Hepatocyte (in vitro differentiated cells): ENCODE data around the gene KLB. TPM values are rescaled to one million over a fixed set of nuclear protein-coding genes. Genes with fewer than 3 reads are reported as not detected.

Experiments used
- DNase-seq: peaks from one replicate; pipeline ENCODE4 v3.0.0-alpha.2; 2016; ENCODE audit warnings: low spot score
- H2AFZ ChIP-seq: fragments of 200-600 bp; sonication (generic); 2 replicates; pipeline ENCODE4 v1.6.0; 2016; ENCODE audit warnings: antibody characterized with exemption, mild to moderate bottlenecking
- H3K27ac ChIP-seq: fragments of 200-600 bp; sonication (generic); 2 replicates; pipeline ENCODE4 v1.5.1; 2016; ENCODE audit warnings: mild to moderate bottlenecking
- H3K27me3 ChIP-seq: fragments of 200-600 bp; sonication (generic); 2 replicates; pipeline ENCODE4 v1.6.1; 2016
- H3K36me3 ChIP-seq: fragments of 200-600 bp; sonication (generic); replicated peaks from 2 replicates; pipeline ENCODE4 v1.5.1; 2016; ENCODE audit warnings: low read depth; ENCODE audit not compliant: insufficient read depth
- H3K4me1 ChIP-seq: fragments of 200-600 bp; sonication (generic); 2 replicates; pipeline ENCODE4 v1.5.1; 2016; ENCODE audit warnings: mild to moderate bottlenecking, moderate library complexity; ENCODE audit not compliant: insufficient read depth
- H3K4me2 ChIP-seq: fragments of 200-600 bp; sonication (generic); 2 replicates; pipeline ENCODE4 v1.6.0; 2016
- H3K4me3 ChIP-seq: fragments of 200-600 bp; sonication (generic); 2 replicates; pipeline ENCODE4 v1.5.1; 2016; ENCODE audit warnings: mild to moderate bottlenecking
- H3K79me2 ChIP-seq: fragments of 200-600 bp; sonication (generic); 2 replicates; pipeline ENCODE4 v1.6.0; 2017; ENCODE audit warnings: mild to moderate bottlenecking
- H3K9me2 ChIP-seq: fragments of 200-600 bp; sonication (generic); replicated peaks from 2 replicates; pipeline ENCODE4 v1.6.0; 2017; ENCODE audit warnings: mild to moderate bottlenecking; ENCODE audit not compliant: insufficient read depth
- H3K9me3 ChIP-seq: fragments of 200-600 bp; sonication (generic); 2 replicates; pipeline ENCODE4 v1.5.1; 2016; ENCODE audit warnings: low read depth, mild to moderate bottlenecking
- H4K20me1 ChIP-seq: fragments of 200-600 bp; sonication (generic); 2 replicates; pipeline ENCODE4 v1.6.0; 2016; ENCODE audit warnings: mild to moderate bottlenecking; ENCODE audit not compliant: insufficient read depth, poor library complexity, severe bottlenecking
- EZH2 ChIP-seq: fragments of 200-600 bp; sonication (generic); IDR thresholded peaks from 2 replicates; pipeline ENCODE4 v1.6.1; 2016; ENCODE audit warnings: antibody characterized with exemption, mild to moderate bottlenecking, borderline replicate concordance
- EZH2phosphoT487 ChIP-seq: fragments of 200-600 bp; sonication (generic); IDR thresholded peaks from one replicate; pipeline ENCODE4 v1.6.1; 2018; ENCODE audit warnings: antibody characterized with exemption, mild to moderate bottlenecking, low read depth, moderate library complexity; ENCODE audit not compliant: unreplicated experiment, severe bottlenecking
- whole genome bisulfite sequencing: methylation state at CpG from one replicate; pipeline ENCODE4 v1.1.6; 2016; ENCODE audit warnings: low lambda C conversion rate; ENCODE audit errors: missing lambda C conversion rate; 5-methylcytosine and 5-hydroxymethylcytosine counted together
- polyA plus RNA-seq: library from polyadenylated mRNA; unstranded; fragments of >200 nt; fragmentation: Nextera tagmentation; extraction: Ambion mirVana; gene quantifications from 2 replicates; pipeline ENCODE4 v1.2.1, GENCODE V29; 2016
- total RNA-seq: library from RNA; depleted of rRNA; stranded (reverse); fragments of >200 nt; gene quantifications from 2 replicates; pipeline ENCODE4 v1.2.3, GENCODE V29; 2014
- TF ChIP-seq, protein P1 (sequence below): fragments of 200-600 bp; sonication (generic); IDR thresholded peaks from 2 replicates; pipeline ENCODE4 v1.5.1; 2016; ENCODE audit warnings: antibody characterized with exemption, mild to moderate bottlenecking; ENCODE audit not compliant: poor library complexity

Gene KLB
- total and polyA plus RNA-seq, 2 experiments from 2014 or later: 11.5 to 18.2 TPM

DNA sequence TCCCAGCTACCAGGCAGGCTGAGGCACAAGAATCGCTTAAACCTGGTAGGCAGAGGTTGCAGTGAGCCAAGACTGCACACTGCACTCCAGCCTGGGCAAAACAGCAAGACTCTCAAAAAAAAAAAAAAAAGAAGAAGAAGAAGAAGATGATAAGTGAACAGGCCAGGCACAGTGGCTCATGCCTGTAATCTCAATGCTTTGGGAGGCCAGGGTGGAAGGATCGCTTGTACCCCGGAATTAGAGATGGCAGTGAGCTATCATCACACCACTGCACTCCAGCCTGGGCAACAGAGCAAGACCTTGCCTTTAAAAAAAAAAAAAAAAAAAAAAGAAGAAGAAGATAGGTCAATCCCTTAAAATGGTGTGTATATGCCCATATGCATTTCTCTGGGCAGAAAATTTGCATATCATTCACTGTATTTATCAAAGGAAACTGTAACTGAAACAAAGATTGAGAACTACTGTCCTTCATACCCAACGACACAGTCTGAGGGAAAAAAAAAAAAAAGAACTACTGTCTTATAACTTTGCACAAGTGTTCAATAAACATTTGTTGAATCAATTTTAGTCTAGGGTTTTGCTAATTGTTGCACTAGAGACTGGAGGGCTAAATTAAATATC is 42.8 kb upstream of the KLB start:
- no peaks in the 10 kb centered on the region for H3K27me3 ChIP-seq
- peak overlapping the region; percentile 79 for H3K4me2 ChIP-seq
- H3K27ac ChIP-seq: no peak overlapping the region
- H3K9me3 ChIP-seq: no peaks in the 10 kb centered on the region
- no peaks in the 10 kb centered on the region for H3K9me2 ChIP-seq
- H3K36me3 ChIP-seq: no peaks in the 10 kb centered on the region
- WGBS: 93% methylated on average over 4 of the region's 4 CpGs
- TF ChIP-seq, protein P1, sequence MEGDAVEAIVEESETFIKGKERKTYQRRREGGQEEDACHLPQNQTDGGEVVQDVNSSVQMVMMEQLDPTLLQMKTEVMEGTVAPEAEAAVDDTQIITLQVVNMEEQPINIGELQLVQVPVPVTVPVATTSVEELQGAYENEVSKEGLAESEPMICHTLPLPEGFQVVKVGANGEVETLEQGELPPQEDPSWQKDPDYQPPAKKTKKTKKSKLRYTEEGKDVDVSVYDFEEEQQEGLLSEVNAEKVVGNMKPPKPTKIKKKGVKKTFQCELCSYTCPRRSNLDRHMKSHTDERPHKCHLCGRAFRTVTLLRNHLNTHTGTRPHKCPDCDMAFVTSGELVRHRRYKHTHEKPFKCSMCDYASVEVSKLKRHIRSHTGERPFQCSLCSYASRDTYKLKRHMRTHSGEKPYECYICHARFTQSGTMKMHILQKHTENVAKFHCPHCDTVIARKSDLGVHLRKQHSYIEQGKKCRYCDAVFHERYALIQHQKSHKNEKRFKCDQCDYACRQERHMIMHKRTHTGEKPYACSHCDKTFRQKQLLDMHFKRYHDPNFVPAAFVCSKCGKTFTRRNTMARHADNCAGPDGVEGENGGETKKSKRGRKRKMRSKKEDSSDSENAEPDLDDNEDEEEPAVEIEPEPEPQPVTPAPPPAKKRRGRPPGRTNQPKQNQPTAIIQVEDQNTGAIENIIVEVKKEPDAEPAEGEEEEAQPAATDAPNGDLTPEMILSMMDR: no peak
- TF ChIP-seq EZH2 (no peak), EZH2phosphoT487 (no peak)
- H3K79me2 ChIP-seq: peaks cover 70% of the 10 kb centered on the region
- H4K20me1 ChIP-seq: no peaks in the 10 kb centered on the region
- no peak overlapping the region for H3K4me3 ChIP-seq
- no peak for DNase-seq
- H2AFZ ChIP-seq: no peak overlapping the region
- H3K4me1 ChIP-seq: peaks cover 6% of the 10 kb centered on the region

DNA sequence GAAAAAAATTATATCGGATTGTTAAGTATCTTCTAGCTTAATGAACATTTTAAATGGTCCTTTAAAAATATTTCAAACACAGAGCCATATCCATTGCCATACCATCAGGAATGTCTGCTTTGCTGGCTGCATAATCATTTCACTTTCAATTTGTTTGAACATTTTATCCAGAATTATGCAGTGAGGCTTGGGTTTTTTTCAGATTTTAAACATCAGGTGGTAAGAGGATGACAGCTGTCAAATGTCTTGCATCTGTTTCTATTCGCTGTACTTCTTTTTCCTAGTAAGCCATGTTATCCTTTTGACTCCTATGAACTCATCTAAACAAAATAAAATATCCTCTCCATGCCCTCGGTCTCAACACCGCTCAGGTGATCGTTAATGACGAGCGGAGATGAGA is 41.4 kb upstream of the KLB start:
- Histone ChIP-seq H2AFZ (peak overlapping the region; percentile 89), H3K9me3 (no peaks in the 10 kb centered on the region), H3K36me3 (no peaks in the 10 kb centered on the region), H3K9me2 (no peaks in the 10 kb centered on the region), H3K79me2 (peaks cover 55% of the 10 kb centered on the region), H4K20me1 (no peaks in the 10 kb centered on the region), H3K27me3 (no peaks in the 10 kb centered on the region), H3K4me3 (peak overlapping the region; percentile 66), H3K4me1 (peaks cover 6% of the 10 kb centered on the region), H3K27ac (peak overlapping the region; percentile 93), H3K4me2 (peak overlapping the region; percentile 79)
- DNase-seq: no peak
- WGBS: 16% methylated on average over 7 of the region's 7 CpGs
- TF ChIP-seq EZH2phosphoT487: no peak
- TF ChIP-seq EZH2: no peak
- TF ChIP-seq, protein P1: no peak

DNA sequence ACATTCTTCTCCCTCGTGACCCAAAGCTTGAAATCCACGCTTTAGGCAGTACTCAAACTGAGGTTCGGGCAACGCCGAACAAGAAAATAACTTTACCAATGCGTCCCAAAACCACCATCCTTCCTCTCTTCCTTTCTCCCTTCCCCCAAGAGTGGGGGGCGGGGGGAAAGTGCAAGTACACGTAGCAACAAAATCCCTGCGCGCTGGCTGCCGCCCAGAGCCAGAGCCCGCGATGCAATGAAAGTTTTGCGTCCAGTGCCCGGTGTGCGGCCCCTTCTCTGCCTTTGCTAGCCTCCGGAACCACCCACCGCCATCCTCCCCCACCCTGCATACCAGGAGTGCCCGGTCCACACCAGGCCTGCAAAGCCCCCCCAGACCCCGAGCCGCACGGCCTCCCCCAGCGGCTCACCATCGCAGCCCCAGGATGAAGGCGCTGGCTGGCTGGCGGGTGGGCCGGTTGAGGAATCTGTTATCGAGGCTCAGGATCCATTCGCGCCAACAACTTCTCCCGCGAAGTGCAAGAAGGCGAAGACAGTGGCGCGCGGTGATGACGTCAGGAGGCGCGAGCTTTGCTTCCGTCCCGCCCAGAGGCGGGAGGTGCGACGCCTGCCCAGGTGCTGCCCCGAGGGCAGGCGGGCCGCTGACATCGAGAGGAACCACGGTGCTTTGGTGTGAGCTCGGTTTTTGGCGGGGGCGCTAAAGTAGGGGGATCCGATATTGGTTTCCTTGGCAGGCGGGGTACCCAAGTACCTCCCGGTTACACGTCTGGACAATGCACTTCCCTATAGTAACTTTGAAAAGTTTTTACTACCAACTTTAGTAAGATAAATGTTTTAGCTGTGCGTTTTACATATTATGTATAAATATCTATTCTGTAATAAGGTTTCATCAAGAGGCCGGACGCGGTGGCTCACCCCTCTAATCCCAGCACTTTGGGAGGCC is 40.6 kb upstream of the KLB start, which contains the start of gene RFC1:
TSS of gene RFC1 (minus strand) at position 533 of the 942 bp plus-strand sequence. CDS start at position 412, 121 bp downstream.
- H3K27ac ChIP-seq: peak within 1 kb of the TSS; percentile 93
- WGBS: 9% methylated on average over 46 of the region's 60 CpGs
- peak within 1 kb of the TSS; percentile 89 for H2AFZ ChIP-seq
- no peaks in the 10 kb centered on the region for H3K9me3 ChIP-seq
- H3K4me3 ChIP-seq: peak within 1 kb of the TSS; percentile 66
- H3K9me2 ChIP-seq: no peaks in the 10 kb centered on the region
- DNase-seq: peak; percentile 96
- no peaks in the 10 kb centered on the region for H3K36me3 ChIP-seq
- H4K20me1 ChIP-seq: no peaks in the 10 kb centered on the region
- H3K4me2 ChIP-seq: peak within 1 kb of the TSS; percentile 79
- no peaks in the 10 kb centered on the region for H3K27me3 ChIP-seq
- peaks cover 6% of the 10 kb centered on the region for H3K4me1 ChIP-seq
- H3K79me2 ChIP-seq: peaks cover 48% of the 10 kb centered on the region
- no peak for TF ChIP-seq EZH2phosphoT487
- no peak for TF ChIP-seq EZH2
- TF ChIP-seq, protein P1: no peak
